Stimulated activated CD8-positive, alpha-beta memory T cell treated with anti-CD3 and anti-CD28 coated beads, Interleukin-7, amount 100 ng/mL, for 48 hours (primary cell): ENCODE results near the gene GLDN.
"Not testable (repeated sequence)": the region's sequence is repeated elsewhere in the genome, so short reads cannot be mapped to it uniquely, and the experiment has no call there.

Experiments used
- DNase-seq, 2 donors: peaks; one replicate each; pipeline ENCODE4 v3.0.0-alpha.2; 2020; ENCODE audit warnings: low read depth in 1 of 2; ENCODE audit errors: extremely low read depth in 1 of 2

GLDN gene

DNA sequence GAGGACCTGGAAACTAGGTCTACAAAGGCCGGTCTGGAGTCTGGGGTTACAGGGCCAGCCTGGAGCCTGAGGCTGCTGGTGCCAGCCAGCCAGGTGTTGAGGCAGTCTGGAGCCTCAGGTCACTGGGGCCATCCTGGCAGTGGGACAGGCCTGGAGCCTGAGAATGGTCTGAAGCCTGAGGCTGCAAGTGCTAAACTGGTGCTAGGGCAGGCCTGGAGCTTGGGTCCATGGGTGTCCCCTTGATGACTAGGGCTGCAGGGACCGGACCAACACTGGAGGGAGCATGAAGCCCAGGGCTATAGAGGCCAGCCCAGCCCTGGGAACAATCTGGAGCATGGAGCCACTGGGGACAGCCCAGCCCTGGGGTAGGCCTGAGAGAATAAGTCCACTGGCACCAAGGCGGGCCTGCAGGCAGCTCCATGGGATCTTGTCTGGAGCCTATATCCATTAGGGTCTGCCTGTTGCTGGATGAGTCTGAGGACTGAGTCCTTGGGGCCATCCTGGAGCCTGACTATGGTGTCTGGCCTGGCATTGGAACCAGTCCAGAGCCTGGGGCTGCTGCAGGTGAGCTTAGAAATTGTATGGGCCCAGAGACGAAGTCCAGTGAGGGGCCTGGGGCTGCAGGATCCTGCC is 101.9 kb downstream of the GLDN start:
- no peak for DNase-seq

DNA sequence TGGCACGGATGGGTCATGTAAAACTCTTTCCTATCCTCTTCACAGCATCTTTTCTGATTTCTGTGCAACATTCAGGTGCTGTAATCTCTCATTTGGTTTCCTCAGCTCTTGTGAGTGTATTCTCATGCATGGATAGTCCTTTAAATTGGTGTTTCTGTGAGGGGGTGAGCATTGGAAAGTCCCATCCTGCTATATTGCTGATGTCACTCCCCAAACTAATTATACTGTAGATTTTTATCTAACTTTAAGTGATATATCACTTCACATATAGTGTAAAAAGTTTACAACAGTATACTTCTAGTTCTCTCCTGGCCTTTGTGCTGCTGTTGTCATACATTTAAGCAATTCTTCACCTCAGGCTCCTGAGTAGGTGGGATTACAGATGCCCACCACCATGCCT is 102.7 kb downstream of the GLDN start:
- DNase-seq, result no peak

DNA sequence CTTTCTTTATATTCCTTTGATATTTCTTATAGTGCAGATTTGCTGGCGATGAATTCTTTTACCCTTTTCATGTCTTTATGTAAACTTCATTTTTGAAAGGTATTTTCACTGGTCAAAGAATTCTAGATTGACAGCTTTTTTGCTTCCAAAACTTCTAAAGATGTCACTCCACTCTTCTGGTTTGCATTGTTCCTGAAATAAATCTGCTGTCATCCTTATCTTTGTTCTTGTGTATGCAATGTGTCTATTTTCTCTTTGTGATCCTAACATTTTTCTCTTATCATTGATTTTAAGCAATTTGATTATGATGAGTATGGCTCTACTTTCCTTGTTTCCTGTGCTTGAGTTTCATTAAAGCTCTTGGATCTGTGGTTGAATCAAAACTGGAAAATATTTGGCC is 103.4 kb downstream of the GLDN start:
- DNase-seq, result no peak

DNA sequence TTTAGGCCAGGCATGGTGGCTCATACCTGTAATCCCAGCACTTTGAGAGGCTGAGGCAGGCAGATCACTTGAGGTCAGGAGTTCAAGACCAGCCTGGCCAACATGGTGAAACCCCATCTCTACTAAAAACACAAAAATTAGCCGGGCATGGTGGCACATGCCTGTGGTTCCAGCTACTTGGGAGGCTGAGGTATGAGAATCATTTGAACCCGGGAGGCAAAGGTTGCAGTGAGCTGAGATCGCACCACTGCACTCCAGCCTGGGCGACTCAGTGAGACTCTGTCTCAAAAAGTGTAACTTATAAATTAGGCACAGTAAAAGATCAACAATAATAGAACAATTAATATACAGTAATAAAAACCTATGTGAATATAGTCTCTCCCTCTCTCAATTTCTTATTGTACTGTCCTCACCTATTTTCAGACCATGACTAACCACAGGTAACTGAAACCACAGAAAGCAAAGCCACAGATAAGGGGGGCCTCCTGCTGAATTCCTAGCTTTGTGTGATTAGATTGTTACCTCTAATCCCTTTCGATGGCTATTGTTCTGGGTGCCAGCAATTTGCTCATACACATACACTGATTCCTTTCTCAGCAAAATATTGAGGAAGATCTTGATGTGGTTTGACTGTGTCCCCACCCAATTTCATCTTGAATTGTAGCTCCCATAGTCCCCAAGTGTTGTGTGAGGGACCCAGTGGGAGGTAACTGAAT is 104.7 kb downstream of the GLDN start:
- not testable (repeated sequence) for DNase-seq

DNA sequence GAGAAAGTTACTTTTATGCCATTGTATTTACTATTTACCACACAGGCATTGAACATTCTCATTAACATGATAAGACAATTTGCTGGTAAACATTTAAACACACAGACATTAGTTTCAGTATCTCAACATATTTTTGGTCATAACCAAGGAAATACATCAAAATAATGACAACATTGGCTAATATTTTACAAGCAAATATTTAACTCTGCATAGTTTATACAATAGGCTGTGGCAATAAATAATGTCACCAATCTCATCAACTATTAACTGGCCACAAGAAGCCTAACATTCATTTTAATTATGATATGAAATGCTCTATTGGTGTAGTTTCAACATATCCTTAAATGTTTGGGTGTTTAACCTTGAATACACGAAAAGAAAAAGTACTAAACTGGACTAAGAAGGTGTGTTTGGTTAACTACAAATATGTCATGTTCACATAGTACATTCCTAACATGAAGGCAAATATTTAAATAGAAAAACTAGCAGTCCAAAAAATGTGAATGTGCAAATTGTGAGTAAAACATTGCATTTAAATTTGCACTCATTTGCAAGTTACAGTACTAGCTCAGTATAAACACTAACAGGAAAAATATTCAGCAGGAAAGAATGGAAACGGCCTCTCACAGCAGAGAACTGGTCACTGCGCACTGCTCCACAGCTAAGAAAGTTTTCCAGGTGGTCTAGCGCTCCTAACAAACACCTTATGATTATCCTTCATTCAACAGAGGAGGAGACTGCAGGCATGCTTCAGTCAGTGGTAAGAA is 106.6 kb downstream of the GLDN start:
- DNase-seq, result no peak

DNA sequence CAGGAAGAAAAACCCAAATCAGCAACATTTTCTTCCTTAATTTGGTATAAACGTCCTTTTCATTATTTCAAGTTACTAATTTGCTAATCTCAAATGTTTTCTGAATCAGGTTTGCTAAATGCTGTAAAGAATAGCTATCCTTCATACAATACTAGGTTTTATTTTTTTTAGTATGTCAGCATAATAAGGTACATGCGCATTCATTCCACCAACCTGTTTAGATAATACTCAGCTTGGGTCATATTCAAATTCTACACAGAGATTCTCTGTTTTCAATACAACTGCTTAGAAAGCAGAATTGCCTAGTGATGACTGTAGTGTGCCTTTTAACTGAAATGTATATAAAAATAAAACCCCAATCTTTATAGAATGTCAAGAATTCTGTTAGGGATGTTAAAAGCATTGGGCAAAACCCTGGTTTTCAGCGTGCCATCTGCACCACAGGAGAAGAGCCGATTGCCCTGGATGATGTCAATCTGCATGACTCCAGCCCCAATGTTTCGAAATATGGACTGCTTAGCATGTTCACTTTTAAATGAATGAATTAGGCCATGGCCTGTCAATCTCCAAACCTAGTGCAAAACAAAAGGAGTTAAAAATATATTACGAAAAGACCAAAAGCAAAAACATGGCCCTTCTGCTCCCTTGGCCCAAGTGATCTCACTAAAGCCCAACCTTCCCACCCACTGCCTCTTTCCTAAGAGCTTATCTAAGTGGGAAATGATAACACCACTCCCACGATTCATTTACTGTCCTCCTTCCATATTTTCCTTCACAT is 107.4 kb downstream of the GLDN start:
- no peak for DNase-seq

DNA sequence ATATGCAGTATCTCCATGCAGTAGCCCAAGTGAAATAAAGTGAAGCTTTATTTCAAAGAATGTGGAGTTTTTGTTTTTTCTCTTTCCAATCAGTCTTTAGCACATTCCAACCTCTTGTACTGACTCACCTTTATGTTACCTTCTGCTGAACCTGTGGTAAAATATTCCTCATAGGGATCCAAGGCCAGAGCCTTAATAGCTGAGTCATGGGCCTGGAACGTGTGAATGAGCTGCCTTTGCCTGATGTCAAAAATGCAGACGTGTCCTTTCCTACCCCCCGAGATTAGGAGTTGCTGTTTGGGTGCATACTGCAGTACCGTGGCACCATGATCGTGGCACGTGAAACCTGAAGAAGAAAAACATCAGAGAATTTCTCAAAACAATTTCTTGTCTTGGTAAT is 108.5 kb downstream of the GLDN start:
- DNase-seq, result no peak
